Smooth muscle cell of the brain vasculature (primary cell): ENCODE results near the gene BABAM2.

Experiments
- DNase-seq: peaks from one replicate; pipeline ENCODE4 v3.0.0-alpha.2; 2012; ENCODE audit warnings: low read depth, low spot score

Gene BABAM2

GRCh38 chr2:28279371-28279770, 388.8 kb downstream of the BABAM2 start:
- DNase-seq, result no peak

GRCh38 chr2:28280619-28281018, 390.1 kb downstream of the BABAM2 start:
- no peak for DNase-seq

- DNase-seq, result no peak
These were observed 391.2 kb downstream of the BABAM2 start for GRCh38 chr2:28281739-28282138.

GRCh38 chr2:28282248-28282647, 391.7 kb downstream of the BABAM2 start:
- DNase-seq, result no peak

- DNase-seq, result no peak
These were observed 392.5 kb downstream of the BABAM2 start for GRCh38 chr2:28282861-28283646.

- DNase-seq, result no peak
These were observed 393.3 kb downstream of the BABAM2 start for GRCh38 chr2:28283861-28284260.

- peak; percentile 59 for DNase-seq
These were observed 396.1 kb downstream of the BABAM2 start for GRCh38 chr2:28286678-28287077.

- no peak for DNase-seq
These were observed 396.9 kb downstream of the BABAM2 start for GRCh38 chr2:28287256-28287915.

GRCh38 chr2:28288620-28289019, 398.1 kb downstream of the BABAM2 start:
- DNase-seq, result no peak

GRCh38 chr2:28291811-28292440, 401.4 kb downstream of the BABAM2 start:
- no peak for DNase-seq

- DNase-seq, result no peak
These were observed 402.0 kb downstream of the BABAM2 start for GRCh38 chr2:28292491-28292890.

GRCh38 chr2:28293416-28293815, 402.9 kb downstream of the BABAM2 start:
- no peak for DNase-seq

GRCh38 chr2:28294451-28294850, 403.9 kb downstream of the BABAM2 start:
- DNase-seq, result no peak

- DNase-seq, result no peak
These were observed 405.7 kb downstream of the BABAM2 start for GRCh38 chr2:28296243-28296642.

GRCh38 chr2:28296904-28297303, 406.4 kb downstream of the BABAM2 start:
- DNase-seq, result no peak

GRCh38 chr2:28297531-28297930, 407.0 kb downstream of the BABAM2 start:
- DNase-seq, result no peak

GRCh38 chr2:28298406-28298805, 407.9 kb downstream of the BABAM2 start:
- no peak for DNase-seq

GRCh38 chr2:28300485-28301341, 410.2 kb downstream of the BABAM2 start:
- peak; percentile 80 for DNase-seq

GRCh38 chr2:28305202-28305601, 414.7 kb downstream of the BABAM2 start:
- DNase-seq, result no peak

GRCh38 chr2:28310107-28310506, 419.6 kb downstream of the BABAM2 start:
- no peak for DNase-seq

GRCh38 chr2:28311660-28312249, 421.2 kb downstream of the BABAM2 start:
- no peak for DNase-seq
